Left renal pelvis (tissue), 4 donors: ENCODE results near the gene ZP1. TPM values are rescaled to one million over a fixed set of nuclear protein-coding genes. Genes with fewer than 3 reads are reported as not detected.

ENCODE experiments used
- DNase-seq, 4 donors: peaks; one replicate each; pipeline ENCODE4 v3.0.0-alpha.2; 2013; ENCODE audit warnings: low read depth in 4 of 4, low spot score in 3 of 4
- polyA plus RNA-seq, 4 donors: library from polyadenylated mRNA; unstranded; fragments of 120-200 nt; gene quantifications; one replicate each; pipeline ENCODE4 v1.2.1, GENCODE V29; 2013; ENCODE audit not compliant: insufficient read length in 4 of 4

ZP1 gene
- polyA plus RNA-seq, 4 donors: 0.22 TPM; not detected in 3

DNA sequence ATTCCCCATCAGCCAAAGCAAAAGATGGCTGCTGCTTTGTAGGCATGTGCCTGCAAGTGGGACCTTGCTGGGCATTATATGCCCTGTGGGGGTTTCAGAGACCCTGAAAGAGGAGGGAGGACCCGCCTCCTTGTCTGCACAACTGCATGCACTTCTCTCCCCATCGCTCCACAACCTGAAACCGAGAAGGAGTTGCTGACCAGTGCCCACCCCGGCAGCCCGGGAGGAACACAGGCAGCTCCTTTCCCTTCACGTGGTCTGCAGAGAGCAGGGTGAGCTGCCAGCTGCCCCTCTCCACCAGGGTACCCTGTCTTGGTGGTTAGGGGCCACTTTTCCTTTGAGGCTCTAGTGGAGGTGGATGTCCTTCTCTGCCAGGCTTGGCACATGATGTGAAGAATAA, 55.6 kb downstream of the ZP1 start:
- DNase-seq: no peak

DNA sequence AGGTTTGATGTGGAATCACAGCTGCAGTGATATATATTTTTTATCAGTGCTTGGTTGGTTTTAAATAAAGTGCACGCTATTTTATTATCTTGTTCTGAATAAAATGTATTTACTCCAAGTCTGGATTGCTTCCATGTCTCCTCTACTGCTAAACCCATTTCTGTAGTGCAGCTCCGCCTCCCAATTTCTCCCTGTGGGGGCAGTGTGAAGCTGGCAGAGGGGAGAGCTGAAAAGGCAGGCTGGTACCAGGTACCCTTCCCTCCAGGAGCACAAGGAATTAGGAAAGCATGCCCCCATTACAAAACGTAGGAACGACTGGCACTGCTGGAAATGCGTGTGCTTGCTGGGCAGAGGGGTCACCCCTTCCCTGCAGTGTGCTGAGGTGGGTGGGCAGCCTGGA, 56.0 kb downstream of the ZP1 start:
- DNase-seq: no peak

DNA sequence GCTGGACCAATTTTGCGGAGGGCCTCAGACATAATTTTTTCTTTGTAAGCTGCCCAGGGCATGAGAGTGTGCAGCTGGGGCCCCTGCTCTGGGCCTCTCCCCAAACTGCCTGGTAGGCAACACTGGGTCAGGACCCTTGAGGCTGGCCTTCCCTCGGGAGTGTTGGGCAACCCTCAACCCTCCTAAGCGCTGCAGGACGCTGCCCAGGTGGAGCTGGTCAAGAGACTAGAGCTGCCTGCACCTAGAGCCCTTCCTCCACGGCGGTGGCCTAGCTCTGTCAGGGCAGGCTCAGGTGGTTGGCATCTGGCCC, 56.4 kb downstream of the ZP1 start:
- DNase-seq: no peak

DNA sequence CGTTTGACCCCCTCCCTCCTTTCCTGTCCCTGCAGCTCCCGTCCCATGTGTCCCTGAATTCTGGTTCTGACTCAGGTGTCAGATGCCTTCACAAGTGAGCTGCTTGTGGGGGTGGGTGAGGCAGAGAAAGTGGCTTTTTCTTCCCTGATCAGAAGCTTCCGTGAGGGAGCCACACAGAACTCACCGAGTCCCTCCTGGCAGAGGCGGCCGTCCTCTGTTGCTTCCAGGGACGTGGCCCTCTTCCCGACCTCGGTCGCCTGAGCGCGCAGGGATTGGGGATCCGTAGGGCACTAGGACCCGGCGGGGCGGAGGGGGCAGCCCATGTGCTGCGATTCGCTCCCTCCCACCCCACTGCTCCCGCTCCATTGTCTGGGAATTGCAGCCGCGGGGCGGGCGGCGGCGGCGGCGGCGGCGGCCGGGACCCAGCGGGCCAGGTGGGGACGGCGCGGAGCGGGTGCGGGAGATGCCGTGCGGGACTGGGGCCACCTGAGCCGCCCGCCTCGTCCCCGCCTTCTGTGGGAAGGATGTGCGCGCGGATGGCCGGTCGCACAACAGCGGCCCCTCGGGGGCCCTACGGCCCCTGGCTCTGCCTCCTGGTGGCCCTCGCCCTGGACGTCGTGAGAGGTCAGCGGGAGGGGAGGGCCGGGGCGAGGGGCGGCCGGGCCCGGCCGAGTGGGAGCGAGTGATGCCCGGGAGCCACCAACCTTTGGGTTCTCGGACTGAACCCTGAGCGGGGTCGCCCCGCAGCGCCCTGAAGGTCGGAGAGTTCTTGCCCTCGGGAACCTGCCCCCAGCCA, 57.0 kb downstream of the ZP1 start, which contains the start of gene TMEM132A:
TMEM132A (plus strand) TSS at position 351 of the 796 bp plus-strand sequence; CDS start at position 525, 174 bp downstream.
- no peak for DNase-seq

Other genes starting within 250 kb of the ZP1 start
- gene MS4A8, start 167.9 kb upstream of the ZP1 start, polyA plus RNA-seq: not detected
- gene MS4A18, start 142.8 kb upstream of the ZP1 start, polyA plus RNA-seq: not detected
- not detected for gene MS4A15, start 110.7 kb upstream of the ZP1 start, polyA plus RNA-seq
- gene MS4A10, start 82.2 kb upstream of the ZP1 start, polyA plus RNA-seq: under 1 TPM in 2 of 4 donors, not detected in 2; 0.13 to 0.31 TPM
- 10 to 100 TPM; 13.1 to 23.7 (median 18.5) TPM for gene CCDC86, start 25.4 kb upstream of the ZP1 start, polyA plus RNA-seq
- gene PTGDR2, start 11.6 kb upstream of the ZP1 start, polyA plus RNA-seq: under 1 TPM; 0.14 to 0.74 (median 0.27) TPM
- 100 to 1,000 TPM in 3 of 4 donors, 10 to 100 TPM in 1; 89.2 to 130 (median 118) TPM for gene PRPF19, start 39.0 kb downstream of the ZP1 start, polyA plus RNA-seq
- gene TMEM109, start 46.6 kb downstream of the ZP1 start, polyA plus RNA-seq: 100 to 1,000 TPM in 1 of 4 donors, 10 to 100 TPM in 3; 88.8 to 116 (median 91.3) TPM
- 100 to 1,000 TPM in 1 of 4 donors, 10 to 100 TPM in 3; 56.2 to 107 (median 63.1) TPM for gene TMEM132A, start 56.9 kb downstream of the ZP1 start, polyA plus RNA-seq
- 10 to 100 TPM; 18.9 to 30.1 (median 23.8) TPM for gene SLC15A3, start 84.6 kb downstream of the ZP1 start, polyA plus RNA-seq
- 1 to 10 TPM in 3 of 4 donors, under 1 TPM in 1; 0.50 to 1.6 (median 1.6) TPM for gene CD6, start 104.1 kb downstream of the ZP1 start, polyA plus RNA-seq
- gene CD5, start 234.9 kb downstream of the ZP1 start, polyA plus RNA-seq: under 1 TPM; 0.06 to 0.42 (median 0.08) TPM